HG02938 (cell line): ENCODE data around the gene SPTB.

Experiments used
- ATAC-seq: cut with Tn5 transposase; IDR thresholded peaks from one replicate; pipeline ENCODE4 v1.9.1; 2021; ENCODE audit warnings: mild to moderate bottlenecking, moderate library complexity; ENCODE audit not compliant: unreplicated experiment

SPTB gene

GRCh38 chr14:64717870-64718269 is 161.8 kb downstream of the SPTB start:
- no peak for ATAC-seq

- no peak for ATAC-seq
Measured at GRCh38 chr14:64715628-64716412, 163.9 kb downstream of the SPTB start.

- ATAC-seq = no peak
Measured at GRCh38 chr14:64715146-64715627, 164.5 kb downstream of the SPTB start.

GRCh38 chr14:64714432-64715025 is 165.2 kb downstream of the SPTB start:
- ATAC-seq = no peak

GRCh38 chr14:64713677-64714076 is 166.0 kb downstream of the SPTB start:
- ATAC-seq = no peak

GRCh38 chr14:64711039-64711438 is 168.7 kb downstream of the SPTB start:
- no peak for ATAC-seq

- ATAC-seq = no peak
Measured at GRCh38 chr14:64709126-64709525, 170.6 kb downstream of the SPTB start.

GRCh38 chr14:64708148-64709004 is 171.3 kb downstream of the SPTB start:
- no peak for ATAC-seq

GRCh38 chr14:64707661-64708060 is 172.0 kb downstream of the SPTB start:
- no peak for ATAC-seq

- no peak for ATAC-seq
Measured at GRCh38 chr14:64706593-64707193, 173.0 kb downstream of the SPTB start.

- no peak for ATAC-seq
Measured at GRCh38 chr14:64706119-64706592, 173.6 kb downstream of the SPTB start.

GRCh38 chr14:64705381-64706118 is 174.2 kb downstream of the SPTB start:
- ATAC-seq = no peak

GRCh38 chr14:64704743-64705380 is 174.8 kb downstream of the SPTB start:
- ATAC-seq = no peak

GRCh38 chr14:64704143-64704742 is 175.5 kb downstream of the SPTB start, which contains the start of gene PLEKHG3:
PLEKHG3 (plus strand) TSS chr14:64704424; CDS start chr14:64727632, 23,208 bp downstream.
- no peak for ATAC-seq

- ATAC-seq = no peak
Measured at GRCh38 chr14:64703395-64704142, 176.1 kb downstream of the SPTB start.

- ATAC-seq = no peak
Measured at GRCh38 chr14:64702493-64703394, 177.0 kb downstream of the SPTB start.

- no peak for ATAC-seq
Measured at GRCh38 chr14:64701660-64702059, 178.0 kb downstream of the SPTB start.
